Neural progenitor cell (in vitro differentiated cells): ENCODE results near the gene VWA7. TPM values are rescaled to one million over a fixed set of nuclear protein-coding genes. Genes with fewer than 3 reads are reported as not detected.

Experiments
- DNase-seq: peaks from one replicate; pipeline ENCODE4 v3.0.0-alpha.2; 2016; ENCODE audit warnings: low spot score
- H2AFZ ChIP-seq: fragments of 200-600 bp; sonication (generic); replicated peaks from 2 replicates; pipeline ENCODE4 v1.6.1; 2016; ENCODE audit warnings: antibody characterized with exemption
- H3F3A ChIP-seq: fragments of 200-600 bp; sonication (generic); 2 replicates; pipeline ENCODE4 v1.6.1; 2016; ENCODE audit warnings: antibody characterized with exemption, low read depth
- H3K27ac ChIP-seq: fragments of 200-600 bp; sonication (generic); 2 replicates; pipeline ENCODE4 v1.5.1; 2016; ENCODE audit warnings: mild to moderate bottlenecking
- H3K27me3 ChIP-seq: fragments of 200-600 bp; sonication (generic); 2 replicates; pipeline ENCODE4 v1.6.1; 2016; ENCODE audit warnings: mild to moderate bottlenecking, moderate library complexity
- H3K36me3 ChIP-seq: fragments of 200-600 bp; sonication (generic); 2 replicates; pipeline ENCODE4 v1.5.1; 2016
- H3K4me1 ChIP-seq: fragments of 200-600 bp; sonication (generic); 2 replicates; pipeline ENCODE4 v1.6.1; 2016; ENCODE audit warnings: mixed run types
- H3K4me2 ChIP-seq: fragments of 200-600 bp; sonication (generic); 2 replicates; pipeline ENCODE4 v1.6.1; 2016
- H3K4me3 ChIP-seq: fragments of 200-600 bp; sonication (generic); 2 replicates; pipeline ENCODE4 v1.5.1; 2016
- H3K79me2 ChIP-seq: fragments of 200-600 bp; sonication (generic); 2 replicates; pipeline ENCODE4 v1.6.1; 2016; ENCODE audit warnings: low read depth
- H3K9ac ChIP-seq: fragments of 200-600 bp; sonication (generic); 2 replicates; pipeline ENCODE4 v1.6.1; 2016
- H3K9me3 ChIP-seq: fragments of 200-600 bp; sonication (generic); 2 replicates; pipeline ENCODE4 v1.5.1; 2016; ENCODE audit warnings: low read depth
- H4K20me1 ChIP-seq: fragments of 200-600 bp; sonication (generic); 2 replicates; pipeline ENCODE4 v1.6.1; 2016; ENCODE audit warnings: low read depth
- H3K27ac Mint-ChIP-seq: 3 replicates; pipeline ENCODE4 v1.8.0; 2021; ENCODE audit warnings: mixed read lengths
- H3K27me3 Mint-ChIP-seq: 2 replicates; pipeline ENCODE4 v1.8.0; 2022; ENCODE audit warnings: low read depth, mild to moderate bottlenecking, inconsistent platforms, moderate library complexity, mixed read lengths; ENCODE audit not compliant: insufficient read depth
- H3K36me3 Mint-ChIP-seq: 3 replicates; pipeline ENCODE4 v1.8.0; 2021; ENCODE audit warnings: mixed read lengths
- H3K4me1 Mint-ChIP-seq: 3 replicates; pipeline ENCODE4 v1.8.0; 2021; ENCODE audit warnings: mixed read lengths
- H3K4me3 Mint-ChIP-seq: 3 replicates; pipeline ENCODE4 v1.8.0; 2021; ENCODE audit warnings: mild to moderate bottlenecking, moderate library complexity, mixed read lengths
- H3K9me3 Mint-ChIP-seq: 3 replicates; pipeline ENCODE4 v1.8.0; 2020; ENCODE audit warnings: mixed read lengths
- EZH2 ChIP-seq: fragments of 200-600 bp; sonication (generic); IDR thresholded peaks from 2 replicates; pipeline ENCODE4 v1.6.1; 2017; ENCODE audit warnings: antibody characterized with exemption, mild to moderate bottlenecking, moderate library complexity
- EZH2phosphoT487 ChIP-seq: fragments of 200-600 bp; sonication (generic); IDR thresholded peaks from 2 replicates; pipeline ENCODE4 v1.6.1; 2017; ENCODE audit warnings: antibody characterized with exemption
- total RNA-seq: library from RNA; depleted of rRNA; stranded (reverse); fragments of >200 nt; gene quantifications from 2 replicates; pipeline ENCODE4 v1.2.3, GENCODE V29; 2015; ENCODE audit warnings: low replicate concordance
- TF ChIP-seq, protein P1 (sequence below): fragments of 200-600 bp; sonication (generic); IDR thresholded peaks from 2 replicates; pipeline ENCODE4 v1.5.1; 2017; ENCODE audit warnings: antibody characterized with exemption, mild to moderate bottlenecking

Gene VWA7
- total RNA-seq, 1 donor from 2014 or later, result 0.34 TPM

DNA sequence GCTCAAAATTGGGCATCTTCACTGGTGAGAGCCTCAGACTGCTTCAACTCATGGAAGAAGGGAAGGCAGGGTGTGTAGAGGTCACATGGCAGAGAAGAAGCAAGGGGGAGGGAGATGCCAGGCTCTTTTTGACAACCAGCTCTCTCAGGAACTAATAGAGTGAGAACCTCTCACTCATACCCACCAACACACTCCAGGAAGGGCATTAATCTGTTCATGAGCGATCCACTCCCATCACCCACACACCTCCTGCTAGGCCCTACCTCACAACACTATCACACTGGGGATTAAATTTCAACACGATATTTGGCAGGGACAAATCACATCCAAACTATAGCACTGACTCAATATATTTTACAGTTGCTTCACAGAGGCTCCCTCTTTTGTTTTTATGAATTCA is 35.3 kb downstream of the VWA7 start:
- peaks cover 68% of the 10 kb centered on the region for H3K4me1 Mint-ChIP-seq

DNA sequence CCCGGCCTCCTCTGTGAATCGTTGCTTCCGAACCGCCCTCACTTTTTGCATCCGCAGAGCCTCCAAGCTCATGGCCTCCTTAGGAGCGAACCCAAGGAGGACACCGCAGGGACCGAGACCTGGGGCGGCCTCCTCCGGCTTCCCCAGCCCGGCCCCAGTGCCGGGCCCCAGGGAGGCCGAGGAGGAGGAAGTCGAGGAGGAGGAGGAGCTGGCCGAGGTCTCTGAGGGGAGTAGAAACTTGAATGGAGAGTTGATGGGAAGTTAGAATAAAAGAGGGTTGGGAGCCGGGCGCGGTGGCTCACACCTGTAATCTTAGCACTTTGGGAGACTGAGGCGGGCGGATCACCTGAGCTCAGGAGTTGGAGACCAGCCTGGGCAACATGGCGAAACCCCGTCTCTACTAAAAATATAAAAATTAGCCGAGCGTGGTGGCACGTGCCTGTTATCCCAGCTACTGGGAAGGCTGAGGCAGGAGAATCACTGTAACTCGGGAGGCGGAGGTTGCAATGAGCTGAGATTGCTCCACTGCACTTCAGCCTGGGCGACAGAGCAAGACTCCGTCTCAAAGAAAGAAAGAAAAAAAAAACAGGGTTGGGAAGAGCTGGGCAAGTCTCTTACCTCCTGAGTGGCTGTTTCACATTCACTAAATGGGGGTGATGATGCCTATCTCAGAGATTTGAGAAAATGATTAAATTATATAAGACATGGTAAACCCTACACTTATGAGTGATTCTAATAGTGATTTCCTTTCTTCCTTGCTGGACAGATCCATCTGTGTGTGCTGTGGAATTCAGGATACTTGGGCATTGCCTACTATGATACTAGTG is 36.5 kb downstream of the VWA7 start:
- Histone ChIP-seq H3K4me1 (peaks cover 61% of the 10 kb centered on the region), H3K79me2 (peaks cover 26% of the 10 kb centered on the region), H3K4me3 (peak overlapping the region; percentile 48), H3K4me2 (peak overlapping the region; percentile 76), H3K36me3 (no peaks in the 10 kb centered on the region), H3K27ac (peak overlapping the region; percentile 64), H3F3A (peaks cover 66% of the 10 kb centered on the region), H3K9ac (no peak overlapping the region), H3K9me3 (no peaks in the 10 kb centered on the region), H2AFZ (peak overlapping the region; percentile 5), H3K27me3 (no peaks in the 10 kb centered on the region), H4K20me1 (no peaks in the 10 kb centered on the region)
- Mint-ChIP-seq H3K27ac (peak overlapping the region; percentile 100), H3K4me3 (peak overlapping the region; percentile 94), H3K27me3 (peaks cover 8% of the 10 kb centered on the region), H3K9me3 (no peaks in the 10 kb centered on the region), H3K4me1 (peaks cover 76% of the 10 kb centered on the region), H3K36me3 (peaks cover 26% of the 10 kb centered on the region)
- DNase-seq, result no peak
- TF ChIP-seq EZH2 (no peak), EZH2phosphoT487 (no peak)
- TF ChIP-seq, protein P1, sequence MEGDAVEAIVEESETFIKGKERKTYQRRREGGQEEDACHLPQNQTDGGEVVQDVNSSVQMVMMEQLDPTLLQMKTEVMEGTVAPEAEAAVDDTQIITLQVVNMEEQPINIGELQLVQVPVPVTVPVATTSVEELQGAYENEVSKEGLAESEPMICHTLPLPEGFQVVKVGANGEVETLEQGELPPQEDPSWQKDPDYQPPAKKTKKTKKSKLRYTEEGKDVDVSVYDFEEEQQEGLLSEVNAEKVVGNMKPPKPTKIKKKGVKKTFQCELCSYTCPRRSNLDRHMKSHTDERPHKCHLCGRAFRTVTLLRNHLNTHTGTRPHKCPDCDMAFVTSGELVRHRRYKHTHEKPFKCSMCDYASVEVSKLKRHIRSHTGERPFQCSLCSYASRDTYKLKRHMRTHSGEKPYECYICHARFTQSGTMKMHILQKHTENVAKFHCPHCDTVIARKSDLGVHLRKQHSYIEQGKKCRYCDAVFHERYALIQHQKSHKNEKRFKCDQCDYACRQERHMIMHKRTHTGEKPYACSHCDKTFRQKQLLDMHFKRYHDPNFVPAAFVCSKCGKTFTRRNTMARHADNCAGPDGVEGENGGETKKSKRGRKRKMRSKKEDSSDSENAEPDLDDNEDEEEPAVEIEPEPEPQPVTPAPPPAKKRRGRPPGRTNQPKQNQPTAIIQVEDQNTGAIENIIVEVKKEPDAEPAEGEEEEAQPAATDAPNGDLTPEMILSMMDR, result no peak

More for the DNA sequence above, 35.3 kb downstream of the VWA7 start:
- Histone ChIP-seq H3K36me3 (no peaks in the 10 kb centered on the region), H3K79me2 (peaks cover 14% of the 10 kb centered on the region), H2AFZ (no peak overlapping the region), H3K9me3 (no peaks in the 10 kb centered on the region), H3K4me3 (no peak overlapping the region), H3K9ac (no peak overlapping the region), H3K4me2 (no peak overlapping the region), H4K20me1 (no peaks in the 10 kb centered on the region), H3F3A (peaks cover 54% of the 10 kb centered on the region), H3K27ac (no peak overlapping the region), H3K27me3 (no peaks in the 10 kb centered on the region), H3K4me1 (peaks cover 58% of the 10 kb centered on the region)
- H3K27me3 Mint-ChIP-seq, result peaks cover 11% of the 10 kb centered on the region
- H3K36me3 Mint-ChIP-seq, result peaks cover 26% of the 10 kb centered on the region
- H3K4me3 Mint-ChIP-seq, result peak overlapping the region; percentile 94
- H3K27ac Mint-ChIP-seq, result no peak overlapping the region
- DNase-seq, result no peak
- TF ChIP-seq EZH2phosphoT487, result no peak
- TF ChIP-seq, protein P1, result no peak
- no peak for TF ChIP-seq EZH2
- no peaks in the 10 kb centered on the region for H3K9me3 Mint-ChIP-seq

DNA sequence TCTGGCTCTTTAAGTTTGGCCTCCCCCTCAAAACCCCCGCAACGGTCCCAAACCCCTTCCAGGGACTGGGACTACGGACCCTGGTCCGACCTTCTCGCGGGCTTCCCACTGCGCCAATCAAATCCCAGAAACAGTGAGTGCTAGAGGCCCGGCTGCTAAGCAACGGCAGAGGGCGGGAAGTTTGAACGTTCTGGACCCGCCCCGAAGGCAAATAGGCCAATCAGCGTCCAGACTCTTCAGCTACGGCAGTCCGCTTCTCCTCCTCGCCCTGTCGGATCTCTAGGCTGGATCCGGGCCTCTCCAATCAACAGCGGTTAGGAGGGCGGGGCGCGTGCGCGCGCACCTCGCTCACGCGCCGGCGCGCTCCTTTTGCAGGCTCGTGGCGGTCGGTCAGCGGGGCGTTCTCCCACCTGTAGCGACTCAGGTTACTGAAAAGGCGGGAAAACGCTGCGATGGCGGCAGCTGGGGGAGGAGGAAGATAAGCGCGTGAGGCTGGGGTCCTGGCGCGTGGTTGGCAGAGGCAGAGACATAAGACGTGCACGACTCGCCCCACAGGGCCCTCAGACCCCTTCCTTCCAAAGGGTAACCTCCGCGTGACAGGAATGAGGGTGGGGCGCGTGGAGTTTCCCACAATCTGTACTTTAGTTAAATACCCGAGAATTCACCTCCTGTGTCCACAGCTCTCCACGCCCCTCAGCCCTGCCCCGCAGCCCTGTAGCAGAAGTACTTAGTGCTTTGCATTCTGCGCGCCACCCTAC is 37.3 kb downstream of the VWA7 start, which contains the start of gene MSH5:
Gene MSH5, plus strand, starts transcription at position 367 of the 758 bp plus-strand sequence. CDS start 462 bp downstream, outside the sequence.
- H3K36me3 ChIP-seq, result no peaks in the 10 kb centered on the region
- peak within 1 kb of the TSS; percentile 64 for H3K27ac ChIP-seq
- peaks cover 55% of the 10 kb centered on the region for H3K4me1 ChIP-seq
- Mint-ChIP-seq H3K4me1 (peaks cover 72% of the 10 kb centered on the region), H3K27me3 (peaks cover 8% of the 10 kb centered on the region), H3K9me3 (no peaks in the 10 kb centered on the region), H3K27ac (peak within 1 kb of the TSS; percentile 100), H3K4me3 (peak within 1 kb of the TSS; percentile 94), H3K36me3 (peaks cover 20% of the 10 kb centered on the region)
- peaks cover 34% of the 10 kb centered on the region for H3K79me2 ChIP-seq
- H3K9ac ChIP-seq, result no peak within 1 kb of the TSS
- H3F3A ChIP-seq, result peaks cover 62% of the 10 kb centered on the region
- peak; percentile 99 for DNase-seq
- H3K9me3 ChIP-seq, result no peaks in the 10 kb centered on the region
- H3K4me3 ChIP-seq, result peak within 1 kb of the TSS; percentile 48
- peaks cover 3% of the 10 kb centered on the region for H4K20me1 ChIP-seq
- H2AFZ ChIP-seq, result peak within 1 kb of the TSS; percentile 5
- peak within 1 kb of the TSS; percentile 99 for H3K4me2 ChIP-seq
- no peaks in the 10 kb centered on the region for H3K27me3 ChIP-seq
- TF ChIP-seq, protein P1, result no peak
- no peak for TF ChIP-seq EZH2
- TF ChIP-seq EZH2phosphoT487, result no peak
